Fibroblast of mammary gland (primary cell): Measurements from ENCODE around the gene ELMO1.

Experiments
- DNase-seq: peaks from one replicate; pipeline ENCODE4 v3.0.0-alpha.2; 2010; ENCODE audit warnings: low read depth
- H3K4me3 ChIP-seq: 2 replicates; pipeline ENCODE4 v1.5.1; 2011; ENCODE audit warnings: low read depth, mild to moderate bottlenecking, low read length, moderate library complexity; ENCODE audit not compliant: control insufficient read depth
- CTCF ChIP-seq: conservative IDR thresholded peaks from 2 replicates; pipeline ENCODE4 v1.5.1; 2011; ENCODE audit warnings: low read depth, low read length, inconsistent platforms; ENCODE audit not compliant: control insufficient read depth, insufficient read depth

ELMO1 gene

GRCh38 chr7:36821617-36822016 lies 627.0 kb downstream of the ELMO1 start:
- no peak for TF ChIP-seq CTCF
- DNase-seq = no peak
- H3K4me3 ChIP-seq = no peak overlapping the region

- no peak overlapping the region for H3K4me3 ChIP-seq
- peak; percentile 38 for DNase-seq
- TF ChIP-seq CTCF = no peak
Observed at GRCh38 chr7:36820527-36821170, 628.0 kb downstream of the ELMO1 start.

- DNase-seq = no peak
- H3K4me3 ChIP-seq = no peak overlapping the region
- no peak for TF ChIP-seq CTCF
Observed at GRCh38 chr7:36819639-36820038, 629.0 kb downstream of the ELMO1 start.

- no peak for TF ChIP-seq CTCF
- no peak overlapping the region for H3K4me3 ChIP-seq
- no peak for DNase-seq
Observed at GRCh38 chr7:36814311-36814710, 634.4 kb downstream of the ELMO1 start.

GRCh38 chr7:36811807-36812206 lies 636.9 kb downstream of the ELMO1 start:
- TF ChIP-seq CTCF = no peak
- DNase-seq = no peak
- H3K4me3 ChIP-seq = no peak overlapping the region

GRCh38 chr7:36810489-36810888 lies 638.2 kb downstream of the ELMO1 start:
- H3K4me3 ChIP-seq = no peak overlapping the region
- no peak for DNase-seq
- TF ChIP-seq CTCF = no peak

GRCh38 chr7:36810032-36810431 lies 638.6 kb downstream of the ELMO1 start:
- no peak for TF ChIP-seq CTCF
- DNase-seq = no peak
- no peak overlapping the region for H3K4me3 ChIP-seq
